ENCODE data around the gene SIGMAR1. TPM values are rescaled to one million over a fixed set of nuclear protein-coding genes. Genes with fewer than 3 reads are reported as not detected.

SIGMAR1 gene

GRCh38 chr9:34588671-34589635 lies 48.6 kb downstream of the SIGMAR1 start:
- H2BK120ac ChIP-seq (ENCODE audit: low read depth, low read length): no peak overlapping the region
- H2AK5ac ChIP-seq (ENCODE audit: low read length): no peak overlapping the region
- H3K23ac ChIP-seq (ENCODE audit: low read length): no peak overlapping the region
- H3K4me3 ChIP-seq (ENCODE audit: low read length): peak overlapping the region; percentile 9
- H2BK5ac ChIP-seq (ENCODE audit: low read length): no peak overlapping the region
- peak overlapping the region; percentile 89 for H3K56ac ChIP-seq (ENCODE audit: low read length)
- peak overlapping the region; percentile 84 for H3K4me2 ChIP-seq (ENCODE audit: low read length)
- H3K27ac ChIP-seq (ENCODE audit: low read depth, low read length): no peak overlapping the region
- H3K79me2 ChIP-seq (ENCODE audit: control insufficient read depth, insufficient read depth, low read length): no peaks in the 10 kb centered on the region
- peaks cover 30% of the 10 kb centered on the region for H3K4me1 ChIP-seq (ENCODE audit: control insufficient read depth, low read depth, low read length)
- H3K27me3 ChIP-seq (ENCODE audit: insufficient read depth, low read length, poor library complexity): peaks cover 39% of the 10 kb centered on the region
- no peak overlapping the region for H2BK15ac ChIP-seq (replicated peaks; ENCODE audit: low read depth)
- no peak overlapping the region for H3K18ac ChIP-seq (ENCODE audit: low read length)
- H3K36me3 ChIP-seq (ENCODE audit: control insufficient read depth, insufficient read depth, low read length): no peaks in the 10 kb centered on the region
- no peak for DNase-seq
- peak overlapping the region; percentile 14 for H3K9ac ChIP-seq (ENCODE audit: low read length)
- H4K5ac ChIP-seq (ENCODE audit: low read length): no peak overlapping the region
- H3K4ac ChIP-seq (ENCODE audit: low read depth, low read length): no peak overlapping the region
- no peaks in the 10 kb centered on the region for H3K79me1 ChIP-seq (ENCODE audit: low read length)
- no peak overlapping the region for H4K8ac ChIP-seq (ENCODE audit: low read depth, low read length)
- no CpG with 5 or more reads among the region's 86 CpGs for WGBS (ENCODE audit: extremely low coverage, insufficient coverage, low lambda C conversion rate)

DNA sequence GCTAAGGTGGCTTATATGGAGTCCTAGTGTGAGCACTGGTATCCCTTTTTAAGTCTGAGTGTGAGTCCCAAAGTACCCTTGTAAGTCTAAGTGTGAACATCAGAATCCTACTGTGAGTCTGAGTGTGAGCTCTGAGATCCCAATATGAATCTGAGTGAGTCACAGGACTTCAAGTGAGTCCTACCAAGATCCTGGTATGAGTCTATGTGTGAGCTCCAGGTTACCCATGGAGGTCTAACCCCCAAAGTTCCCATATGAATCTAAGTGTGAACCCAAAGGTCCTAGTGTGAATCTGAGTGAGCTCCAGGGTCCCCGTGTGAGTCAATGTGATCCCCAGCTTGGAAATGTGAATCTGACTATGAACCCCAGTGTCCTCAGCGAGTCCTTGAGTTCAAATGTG lies 50.3 kb downstream of the SIGMAR1 start:
- Histone ChIP-seq H4K5ac (ENCODE audit: low read length) (no peak overlapping the region), H3K4me3 (ENCODE audit: low read length) (no peak overlapping the region), H3K4me1 (ENCODE audit: control insufficient read depth, low read depth, low read length) (peaks cover 26% of the 10 kb centered on the region), H3K27me3 (ENCODE audit: insufficient read depth, low read length, poor library complexity) (peaks cover 33% of the 10 kb centered on the region), H3K4me2 (ENCODE audit: low read length) (no peak overlapping the region), H3K79me1 (ENCODE audit: low read length) (no peaks in the 10 kb centered on the region), H2BK15ac (replicated peaks; ENCODE audit: low read depth) (no peak overlapping the region), H2BK120ac (ENCODE audit: low read depth, low read length) (no peak overlapping the region), H2AK5ac (ENCODE audit: low read length) (no peak overlapping the region), H3K23ac (ENCODE audit: low read length) (no peak overlapping the region), H3K79me2 (ENCODE audit: control insufficient read depth, insufficient read depth, low read length) (no peaks in the 10 kb centered on the region), H3K4ac (ENCODE audit: low read depth, low read length) (no peak overlapping the region), H3K9ac (ENCODE audit: low read length) (no peak overlapping the region), H4K8ac (ENCODE audit: low read depth, low read length) (no peak overlapping the region), H3K18ac (ENCODE audit: low read length) (no peak overlapping the region), H3K56ac (ENCODE audit: low read length) (no peak overlapping the region), H3K36me3 (ENCODE audit: control insufficient read depth, insufficient read depth, low read length) (no peaks in the 10 kb centered on the region), H2BK5ac (ENCODE audit: low read length) (no peak overlapping the region), H3K27ac (ENCODE audit: low read depth, low read length) (no peak overlapping the region)
- no CpG with 5 or more reads among the region's 2 CpGs for WGBS (ENCODE audit: extremely low coverage, insufficient coverage, low lambda C conversion rate)
- no peak for DNase-seq

DNA sequence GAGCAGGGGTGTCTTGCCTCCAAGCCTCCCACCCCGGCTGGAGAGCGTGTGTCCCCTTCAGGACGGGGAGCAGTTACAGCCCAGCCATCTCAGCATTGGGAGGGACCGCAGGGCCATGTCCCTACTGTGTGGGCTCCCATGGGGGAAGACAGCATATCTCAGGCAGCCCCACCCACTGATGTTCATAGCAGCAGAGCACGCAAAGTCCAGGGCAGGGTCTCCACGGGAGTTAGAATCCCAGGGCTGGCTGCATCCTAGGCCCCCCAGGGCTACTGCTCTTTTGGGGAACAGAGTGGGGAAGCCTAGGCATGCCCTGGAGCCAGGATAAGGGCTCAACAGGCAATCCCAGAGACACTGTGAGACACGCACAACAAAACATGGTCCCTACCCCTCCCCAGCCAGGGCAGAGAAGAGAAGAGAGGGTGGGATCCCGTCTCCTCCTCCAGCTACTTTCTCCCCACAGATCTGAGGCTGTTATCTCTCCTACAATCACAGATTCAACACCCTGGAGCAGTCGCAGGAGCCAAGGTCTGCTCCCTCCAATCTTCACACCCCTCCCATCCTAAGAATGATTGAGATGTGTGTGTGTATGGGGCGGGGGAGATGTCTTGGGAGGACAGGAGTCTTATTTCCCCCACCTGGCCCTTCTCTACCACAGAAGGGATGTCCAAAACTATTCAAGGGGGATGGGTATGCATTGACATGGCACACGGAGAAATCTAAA lies 51.5 kb downstream of the SIGMAR1 start:
- no peak overlapping the region for H3K9ac ChIP-seq (ENCODE audit: low read length)
- no peak overlapping the region for H2AK5ac ChIP-seq (ENCODE audit: low read length)
- H2BK15ac ChIP-seq (replicated peaks; ENCODE audit: low read depth): no peak overlapping the region
- H4K5ac ChIP-seq (ENCODE audit: low read length): no peak overlapping the region
- H3K4me3 ChIP-seq (ENCODE audit: low read length): no peak overlapping the region
- H3K27ac ChIP-seq (ENCODE audit: low read depth, low read length): no peak overlapping the region
- no CpG with 5 or more reads among the region's 11 CpGs for WGBS (ENCODE audit: extremely low coverage, insufficient coverage, low lambda C conversion rate)
- H3K79me1 ChIP-seq (ENCODE audit: low read length): no peaks in the 10 kb centered on the region
- peak overlapping the region; percentile 6 for H3K4me2 ChIP-seq (ENCODE audit: low read length)
- no peak overlapping the region for H3K23ac ChIP-seq (ENCODE audit: low read length)
- no peaks in the 10 kb centered on the region for H3K36me3 ChIP-seq (ENCODE audit: control insufficient read depth, insufficient read depth, low read length)
- no peak overlapping the region for H3K18ac ChIP-seq (ENCODE audit: low read length)
- H4K8ac ChIP-seq (ENCODE audit: low read depth, low read length): no peak overlapping the region
- H3K56ac ChIP-seq (ENCODE audit: low read length): peak overlapping the region; percentile 1
- H3K27me3 ChIP-seq (ENCODE audit: insufficient read depth, low read length, poor library complexity): peaks cover 26% of the 10 kb centered on the region
- no peak overlapping the region for H2BK5ac ChIP-seq (ENCODE audit: low read length)
- peaks cover 24% of the 10 kb centered on the region for H3K4me1 ChIP-seq (ENCODE audit: control insufficient read depth, low read depth, low read length)
- H3K79me2 ChIP-seq (ENCODE audit: control insufficient read depth, insufficient read depth, low read length): no peaks in the 10 kb centered on the region
- peak; percentile 85 for DNase-seq
- no peak overlapping the region for H2BK120ac ChIP-seq (ENCODE audit: low read depth, low read length)
- H3K4ac ChIP-seq (ENCODE audit: low read depth, low read length): no peak overlapping the region

DNA sequence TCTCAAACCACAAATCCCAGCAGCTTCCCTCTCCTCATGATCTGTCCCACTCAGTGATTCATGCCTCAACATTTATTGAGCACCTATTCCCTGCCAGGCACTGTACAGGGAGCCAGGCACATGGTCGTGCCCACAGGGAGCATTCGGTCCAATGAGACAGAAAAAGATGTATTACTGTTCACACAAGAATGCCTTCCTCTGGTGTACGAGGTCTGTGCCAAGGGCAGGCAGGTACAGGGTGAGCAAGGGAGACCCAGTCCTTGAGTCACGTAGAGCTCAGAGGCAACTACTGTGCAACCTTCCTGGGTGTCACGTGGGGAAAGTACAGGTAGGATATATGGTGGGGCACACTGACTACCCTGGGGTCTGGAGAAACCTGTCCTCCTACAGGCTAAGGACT lies 52.6 kb downstream of the SIGMAR1 start:
- Histone ChIP-seq H3K18ac (ENCODE audit: low read length) (no peak overlapping the region), H3K56ac (ENCODE audit: low read length) (peak overlapping the region; percentile 63), H3K4me2 (ENCODE audit: low read length) (no peak overlapping the region), H3K23ac (ENCODE audit: low read length) (no peak overlapping the region), H2BK5ac (ENCODE audit: low read length) (no peak overlapping the region), H3K79me2 (ENCODE audit: control insufficient read depth, insufficient read depth, low read length) (no peaks in the 10 kb centered on the region), H3K9ac (ENCODE audit: low read length) (no peak overlapping the region), H3K4me1 (ENCODE audit: control insufficient read depth, low read depth, low read length) (peaks cover 24% of the 10 kb centered on the region), H3K4me3 (ENCODE audit: low read length) (no peak overlapping the region), H3K27me3 (ENCODE audit: insufficient read depth, low read length, poor library complexity) (peaks cover 20% of the 10 kb centered on the region), H2BK120ac (ENCODE audit: low read depth, low read length) (no peak overlapping the region), H2BK15ac (replicated peaks; ENCODE audit: low read depth) (no peak overlapping the region), H3K36me3 (ENCODE audit: control insufficient read depth, insufficient read depth, low read length) (no peaks in the 10 kb centered on the region), H3K27ac (ENCODE audit: low read depth, low read length) (no peak overlapping the region), H2AK5ac (ENCODE audit: low read length) (no peak overlapping the region), H3K79me1 (ENCODE audit: low read length) (no peaks in the 10 kb centered on the region), H4K8ac (ENCODE audit: low read depth, low read length) (no peak overlapping the region), H3K4ac (ENCODE audit: low read depth, low read length) (no peak overlapping the region), H4K5ac (ENCODE audit: low read length) (no peak overlapping the region)
- no peak for DNase-seq
- WGBS (ENCODE audit: extremely low coverage, insufficient coverage, low lambda C conversion rate): no CpG with 5 or more reads among the region's 5 CpGs

Small RNAs within 50 kb of the gene (small RNA-seq; reads per million reads assigned to genes)
- not detected for gene CCL27 (ENCODE audit: insufficient read depth)
